ENCODE measurements around the gene UGT2B7.

- TF ChIP-seq CTCF (IDR thresholded peaks at IDR 0.05) (no peak), POLR2A (IDR thresholded peaks at IDR 0.05; ENCODE audit: low read depth) (no peak), EP300 (IDR thresholded peaks at IDR 0.05) (no peak), POLR2AphosphoS5 (IDR thresholded peaks at IDR 0.05) (no peak)
These were observed 28.7 kb downstream of the UGT2B7 start for GRCh38 chr4:69124941-69125340.

Measured in esophagus muscularis mucosa (tissue), 4 donors.